Measurements from ENCODE around the gene BAHCC1. TPM values are rescaled to one million over a fixed set of nuclear protein-coding genes. Genes with fewer than 3 reads are reported as not detected.

Gene BAHCC1
- total RNA-seq, 1 donor from 2014 or later = 61.3 TPM

- no peak for DNase-seq (ENCODE audit: low read depth, low spot score)
- peaks cover 61% of the 10 kb centered on the region for H3K27me3 Mint-ChIP-seq (ENCODE audit: low read depth)
- peaks cover 41% of the 10 kb centered on the region for H3K4me1 Mint-ChIP-seq
Measured at GRCh38 chr17:81509972-81510784, 114.9 kb downstream of the BAHCC1 start.

GRCh38 chr17:81510785-81511553 is 115.7 kb downstream of the BAHCC1 start:
- Mint-ChIP-seq H3K9me3 (no peaks in the 10 kb centered on the region), H3K36me3 (ENCODE audit: low read depth) (peaks cover 41% of the 10 kb centered on the region), H3K4me3 (peak overlapping the region; percentile 96), H3K27me3 (ENCODE audit: low read depth) (peaks cover 61% of the 10 kb centered on the region), H3K4me1 (peaks cover 45% of the 10 kb centered on the region), H3K27ac (ENCODE audit: unreplicated experiment) (peak overlapping the region; percentile 95)
- DNase-seq (ENCODE audit: low read depth, low spot score) = no peak
- TF ChIP-seq CTCF (conservative IDR thresholded peaks at IDR 0.05) = no peak

More at GRCh38 chr17:81509972-81510784, 114.9 kb downstream of the BAHCC1 start:
- peak overlapping the region; percentile 96 for H3K4me3 Mint-ChIP-seq
- peak overlapping the region; percentile 95 for H3K27ac Mint-ChIP-seq (ENCODE audit: unreplicated experiment)
- no peak for TF ChIP-seq CTCF (conservative IDR thresholded peaks at IDR 0.05)
- no peaks in the 10 kb centered on the region for H3K9me3 Mint-ChIP-seq
- peaks cover 41% of the 10 kb centered on the region for H3K36me3 Mint-ChIP-seq (ENCODE audit: low read depth)

GRCh38 chr17:81511554-81511803 is 116.2 kb downstream of the BAHCC1 start:
- peaks cover 59% of the 10 kb centered on the region for H3K27me3 Mint-ChIP-seq (ENCODE audit: low read depth)
- H3K4me3 Mint-ChIP-seq = peak overlapping the region; percentile 96
- H3K9me3 Mint-ChIP-seq = no peaks in the 10 kb centered on the region
- no peak for DNase-seq (ENCODE audit: low read depth, low spot score)
- H3K36me3 Mint-ChIP-seq (ENCODE audit: low read depth) = peaks cover 41% of the 10 kb centered on the region
- H3K4me1 Mint-ChIP-seq = peaks cover 50% of the 10 kb centered on the region
- no peak for TF ChIP-seq CTCF (conservative IDR thresholded peaks at IDR 0.05)
- H3K27ac Mint-ChIP-seq (ENCODE audit: unreplicated experiment) = peak overlapping the region; percentile 95

- H3K9me3 Mint-ChIP-seq = no peaks in the 10 kb centered on the region
- H3K27ac Mint-ChIP-seq (ENCODE audit: unreplicated experiment) = peak overlapping the region; percentile 95
- H3K4me3 Mint-ChIP-seq = peak overlapping the region; percentile 96
- DNase-seq (ENCODE audit: low read depth, low spot score) = no peak
- TF ChIP-seq CTCF (conservative IDR thresholded peaks at IDR 0.05) = no peak
- peaks cover 54% of the 10 kb centered on the region for H3K27me3 Mint-ChIP-seq (ENCODE audit: low read depth)
- H3K4me1 Mint-ChIP-seq = peaks cover 54% of the 10 kb centered on the region
- peaks cover 41% of the 10 kb centered on the region for H3K36me3 Mint-ChIP-seq (ENCODE audit: low read depth)
Measured at GRCh38 chr17:81511804-81512561, 116.7 kb downstream of the BAHCC1 start.

- H3K4me1 Mint-ChIP-seq = peaks cover 50% of the 10 kb centered on the region
- peak within 1 kb of the TSS; percentile 96 for H3K4me3 Mint-ChIP-seq
- peaks cover 50% of the 10 kb centered on the region for H3K27me3 Mint-ChIP-seq (ENCODE audit: low read depth)
- peak within 1 kb of the TSS; percentile 95 for H3K27ac Mint-ChIP-seq (ENCODE audit: unreplicated experiment)
- H3K9me3 Mint-ChIP-seq = no peaks in the 10 kb centered on the region
- peaks cover 39% of the 10 kb centered on the region for H3K36me3 Mint-ChIP-seq (ENCODE audit: low read depth)
- peak; percentile 84 for DNase-seq (ENCODE audit: low read depth, low spot score)
- no peak for TF ChIP-seq CTCF (conservative IDR thresholded peaks at IDR 0.05)
Measured at GRCh38 chr17:81512562-81513371, 117.5 kb downstream of the BAHCC1 start, which contains the start of gene ACTG1. Gene ACTG1 (minus strand): TSS chr17:81512799. CDS start chr17:81512354, 445 bp downstream.
